ENCODE results near the gene EFNA5.

- no peak for TF ChIP-seq CTCF (IDR thresholded peaks at IDR 0.05; ENCODE audit: poor library complexity, severe bottlenecking)
- TF ChIP-seq EP300 (conservative IDR thresholded peaks at IDR 0.05; ENCODE audit: poor library complexity, severe bottlenecking), result no peak
- TF ChIP-seq EZH2 (IDR thresholded peaks at IDR 0.05; ENCODE audit: borderline replicate concordance, insufficient read depth, low read length, poor library complexity, severe bottlenecking), result no peak
- no peak for TF ChIP-seq MXI1 (conservative IDR thresholded peaks at IDR 0.05; ENCODE audit: poor library complexity, severe bottlenecking)
- no peak for TF ChIP-seq POLR2AphosphoS5 (IDR thresholded peaks at IDR 0.05)
- no peak for TF ChIP-seq REST (IDR thresholded peaks at IDR 0.05; ENCODE audit: borderline replicate concordance)
- TF ChIP-seq RAD21 (conservative IDR thresholded peaks at IDR 0.05), result no peak
- no peak for TF ChIP-seq SMC3 (conservative IDR thresholded peaks at IDR 0.05; ENCODE audit: poor library complexity)
- no peak for TF ChIP-seq TAF1 (IDR thresholded peaks at IDR 0.05; ENCODE audit: low read depth)
Measured at GRCh38 chr5:107442452-107442851, 228.3 kb downstream of the EFNA5 start.

All from neural cell (in vitro differentiated cells).